G401 (cell line): ENCODE results near the gene MLKL. TPM values are rescaled to one million over a fixed set of nuclear protein-coding genes. Genes with fewer than 3 reads are reported as not detected.
"Not testable (repeated sequence)": the region's sequence is repeated elsewhere in the genome, so short reads cannot be mapped to it uniquely, and the experiment has no call there.

ENCODE experiments used
- DNase-seq: peaks from one replicate; pipeline ENCODE4 v3.0.0-alpha.2; 2015; ENCODE audit warnings: low spot score
- in situ Hi-C: cut with HindIII; loops from 2 replicates; pipeline ENCODE4 v1.10.0; 2016; ENCODE audit warnings: low sequenced_read_pairs, mixed read lengths
- total RNA-seq: library from RNA; depleted of rRNA; stranded (reverse); fragments of >200 nt; shearing (Covaris generic); gene quantifications from 2 replicates; pipeline ENCODE4 v1.2.3, GENCODE V29; 2014

MLKL gene
- total RNA-seq, 1 experiment from 2014 or later: not detected

DNA sequence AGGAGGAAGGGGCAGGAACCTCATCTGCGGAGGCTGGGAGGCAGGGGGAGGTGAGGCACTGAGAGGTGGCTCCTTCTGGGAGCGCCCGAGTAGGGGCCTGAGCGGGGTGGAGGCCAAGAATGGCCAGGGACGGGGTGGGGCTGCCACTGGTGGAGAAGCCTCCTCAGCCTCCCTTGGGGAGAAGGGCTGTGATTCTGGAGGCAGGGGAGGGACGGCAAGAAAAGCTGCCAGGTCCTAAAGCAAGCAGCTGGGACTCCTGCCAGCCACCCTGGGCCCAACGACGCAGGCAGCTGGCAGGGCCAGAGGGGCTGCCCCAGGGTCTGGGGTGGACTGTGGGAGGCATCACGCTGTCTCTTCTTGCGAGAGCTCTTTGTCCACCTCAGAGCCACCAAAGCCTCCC, 12.7 kb upstream of the MLKL start:
- in situ Hi-C loops: no loop called here

DNA sequence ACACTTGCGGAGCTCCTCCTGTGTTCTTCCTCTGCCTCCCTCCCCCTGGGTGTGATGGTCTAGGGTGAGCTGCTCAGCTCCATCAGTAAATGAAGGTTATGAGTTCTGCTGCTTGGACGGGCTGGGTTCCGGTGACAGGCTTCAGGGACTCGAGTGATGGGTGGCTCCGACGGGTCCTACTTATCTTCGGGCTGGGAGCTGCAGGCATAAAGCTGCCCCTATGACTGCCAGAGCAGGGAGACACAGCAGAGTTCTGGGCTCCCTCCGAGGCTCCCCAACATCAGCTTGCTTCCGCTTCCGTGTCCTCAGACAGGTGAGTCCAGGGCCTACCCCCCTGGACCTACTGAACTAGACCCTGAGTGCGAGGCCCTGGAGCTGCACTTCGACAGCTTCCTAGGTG, 11.3 kb upstream of the MLKL start:
- no peak for DNase-seq
- in situ Hi-C loops: no loop called here

More for the DNA sequence above, 12.7 kb upstream of the MLKL start:
- DNase-seq: no peak

- no peak for DNase-seq
- in situ Hi-C loops: no loop called here
Measured at GRCh38 chr16:74710401-74710800, 9.7 kb upstream of the MLKL start.

GRCh38 chr16:74709441-74709877, 8.8 kb upstream of the MLKL start:
- DNase-seq: peak; percentile 86
- in situ Hi-C loops: no loop called here

DNA sequence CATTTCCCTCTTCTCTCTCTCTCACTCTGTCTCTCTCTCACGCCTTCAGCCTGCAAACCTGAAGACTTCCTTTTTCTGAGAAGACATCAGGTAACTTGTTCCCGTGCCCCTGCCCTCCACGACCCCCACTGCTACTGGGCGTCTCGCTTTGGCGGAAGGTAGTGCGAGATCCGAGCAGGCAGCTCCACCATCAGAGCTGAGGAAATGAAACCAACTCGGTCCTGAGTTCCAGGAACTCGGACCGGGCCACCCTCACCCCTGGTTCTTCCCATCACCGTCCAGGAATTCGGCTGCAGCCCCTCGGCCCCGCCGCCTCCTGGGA, 585 bp downstream of the MLKL start:
- in situ Hi-C loops: no loop called here
- DNase-seq: no peak

DNA sequence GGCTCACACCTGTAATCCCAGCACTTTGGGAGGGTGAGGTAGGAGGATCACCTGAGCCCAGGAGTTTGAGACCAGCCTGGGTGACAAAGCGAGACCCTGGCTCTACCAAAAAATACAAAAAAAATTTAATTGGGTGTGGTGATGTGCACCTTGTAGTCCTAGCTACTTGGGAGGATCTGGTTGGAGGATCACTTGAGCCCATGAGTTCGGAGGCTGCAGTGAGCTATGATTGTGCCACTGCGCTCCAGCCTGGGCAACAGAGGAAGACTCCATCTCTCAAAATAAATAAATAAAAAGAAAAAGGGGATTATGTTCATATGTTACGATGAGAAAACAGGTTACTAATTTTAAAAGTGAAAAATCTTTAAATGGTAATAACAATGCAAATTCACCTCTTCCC, 996 bp downstream of the MLKL start:
- DNase-seq: no peak
- in situ Hi-C loops: no loop called here

- in situ Hi-C loops: no loop called here
- DNase-seq: no peak
Measured at GRCh38 chr16:74698222-74698621, 2.4 kb downstream of the MLKL start.

GRCh38 chr16:74695450-74696422, 4.9 kb downstream of the MLKL start:
- in situ Hi-C loops: no loop called here
- DNase-seq: peak; percentile 70

DNA sequence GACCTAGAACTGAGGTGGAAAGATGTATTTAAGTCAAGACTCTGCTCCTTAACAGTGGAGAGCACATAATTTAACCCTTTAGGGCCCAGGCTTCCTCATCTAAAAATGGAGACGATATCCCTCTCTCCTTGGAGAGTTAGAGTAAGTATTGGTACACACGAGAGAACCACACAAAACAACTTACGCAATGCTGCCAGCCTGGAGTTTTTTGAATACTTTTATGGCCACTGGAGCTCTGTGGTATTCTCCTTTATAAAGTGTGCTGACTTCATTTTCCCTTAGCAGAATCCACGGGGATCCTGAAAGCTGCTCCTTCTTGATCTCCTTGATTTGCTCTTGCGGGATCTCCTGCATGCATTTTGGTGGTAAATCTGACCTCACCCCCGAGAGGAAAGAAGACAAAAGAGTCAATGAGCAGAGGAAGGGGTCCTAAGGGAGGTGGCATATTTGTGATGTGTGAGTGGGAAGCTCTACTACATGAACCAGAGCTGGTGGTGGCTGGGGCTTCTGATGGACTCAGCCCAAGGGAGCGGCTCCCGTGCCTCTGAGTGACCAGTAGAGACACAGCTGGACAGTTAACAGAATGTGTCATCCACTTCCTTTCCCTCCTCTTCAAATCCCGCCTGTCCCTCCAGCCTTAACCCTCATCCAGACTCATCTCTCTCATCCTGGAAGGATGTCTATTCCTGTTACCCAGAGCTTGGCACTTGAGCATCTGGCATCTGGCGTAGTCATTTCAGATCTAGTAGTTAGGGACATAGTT, 9.4 kb downstream of the MLKL start:
- DNase-seq: no peak
- in situ Hi-C loops: no loop called here

DNA sequence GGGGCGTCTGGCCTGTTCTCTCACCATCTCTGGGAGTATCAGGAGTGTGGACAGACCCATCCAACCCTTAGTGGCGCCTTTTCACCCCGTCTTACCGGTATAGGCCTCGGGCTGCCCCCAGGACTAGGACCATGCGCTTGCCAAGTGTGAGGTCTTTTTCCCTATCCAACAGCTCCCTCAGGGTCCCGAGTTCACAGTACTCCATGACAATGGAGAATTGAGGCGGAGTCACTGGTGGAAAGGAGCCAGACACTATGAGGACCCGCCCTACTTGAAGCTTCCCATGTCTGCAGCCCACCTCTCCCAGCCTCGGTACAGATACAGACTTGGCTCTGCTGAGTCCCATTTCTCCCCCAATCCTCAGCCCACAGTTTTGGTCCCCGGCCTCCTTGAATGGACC, 18.1 kb downstream of the MLKL start:
- in situ Hi-C loops: no loop called here
- DNase-seq: no peak

GRCh38 chr16:74680681-74681080, 20.0 kb downstream of the MLKL start:
- in situ Hi-C loops: no loop called here
- DNase-seq: no peak

DNA sequence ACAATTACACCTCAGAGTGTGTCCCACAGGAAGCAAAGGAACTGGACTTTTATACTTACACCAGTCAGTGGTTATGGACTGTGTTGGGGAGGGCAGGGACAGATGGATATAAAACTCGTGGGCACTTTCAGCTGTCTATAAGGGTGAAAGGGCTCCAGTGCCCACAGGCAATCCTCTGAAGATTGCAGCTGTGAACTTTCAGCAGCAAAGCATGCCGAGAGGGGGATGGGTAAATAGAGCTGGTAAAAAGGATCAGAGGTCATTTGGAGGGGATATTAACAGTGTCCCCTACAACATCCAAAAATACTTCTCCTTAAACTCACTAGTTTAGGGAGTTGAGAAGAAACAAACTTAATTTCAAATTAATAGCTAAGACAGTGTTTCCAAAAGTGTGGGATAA, 20.7 kb downstream of the MLKL start:
- in situ Hi-C loops: no loop called here
- DNase-seq: no peak

DNA sequence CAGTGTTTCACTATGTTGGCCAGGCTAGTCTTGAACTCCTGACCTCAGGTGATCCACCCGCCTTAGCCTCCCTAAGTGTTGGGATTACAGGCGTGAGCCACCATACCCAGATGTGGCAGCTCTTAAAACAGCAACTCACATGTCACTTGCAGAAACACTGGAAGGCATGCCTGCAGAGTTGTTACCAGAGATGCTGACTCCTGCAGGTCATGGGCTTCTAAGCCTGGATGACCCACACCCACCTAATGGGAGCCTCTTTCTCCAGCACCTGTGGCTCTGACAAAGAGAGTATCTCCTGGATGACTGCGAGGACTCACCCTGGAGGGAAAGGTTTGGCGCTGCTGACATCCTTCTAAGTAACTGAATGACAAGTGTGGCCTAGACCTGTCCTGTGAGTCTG, 22.8 kb downstream of the MLKL start:
- in situ Hi-C loops: no loop called here
- no peak for DNase-seq

DNA sequence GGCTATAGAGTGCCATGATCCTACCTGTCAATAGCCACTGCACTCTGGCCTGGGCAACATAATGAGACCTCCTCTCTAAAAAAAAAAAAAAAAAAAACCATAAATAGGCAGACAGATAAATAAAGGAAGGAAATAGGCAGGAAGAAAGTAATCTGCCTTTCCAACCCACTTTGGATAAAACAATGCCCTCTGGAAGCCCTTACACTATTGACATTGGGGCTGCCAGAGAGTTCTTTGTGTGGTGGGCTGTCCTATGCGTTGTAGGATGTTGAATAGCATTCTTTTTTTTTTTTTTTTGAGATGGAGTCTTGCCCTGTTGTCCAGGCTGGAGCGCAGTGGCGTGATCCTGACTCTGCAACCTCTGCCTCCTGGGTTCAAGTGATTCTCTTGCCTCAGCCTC, 26.8 kb downstream of the MLKL start:
- in situ Hi-C loops: no loop called here
- DNase-seq: no peak

- DNase-seq, in situ Hi-C loops: not testable (repeated sequence)
Measured at GRCh38 chr16:74668877-74669276, 31.8 kb downstream of the MLKL start.

DNA sequence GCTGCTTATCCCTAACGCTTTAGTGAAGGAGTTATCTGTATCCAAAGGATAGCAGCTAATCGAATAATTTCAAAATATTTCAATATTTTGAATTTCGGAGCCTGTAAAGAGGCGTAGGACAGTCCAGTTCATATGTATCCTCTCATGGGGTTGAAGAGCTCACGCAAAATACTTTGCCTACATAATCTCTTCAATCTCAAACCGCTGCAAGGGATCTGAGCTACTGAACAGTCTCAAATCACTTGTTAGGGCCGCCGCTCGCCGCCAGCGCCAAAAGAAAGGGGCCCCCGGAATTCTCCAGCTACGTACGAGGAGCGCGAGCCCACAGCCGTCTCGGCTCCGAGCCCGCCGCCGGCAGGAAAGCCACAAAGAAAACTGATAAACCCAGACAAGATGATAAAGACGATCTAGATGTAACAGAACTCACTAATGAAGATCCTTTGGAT, 33.4 kb downstream of the MLKL start:
- peak; percentile 29 for DNase-seq
- in situ Hi-C loops: no loop called here

- in situ Hi-C loops: no loop called here
- peak; percentile 99 for DNase-seq
Measured at GRCh38 chr16:74666425-74667254, 34.0 kb downstream of the MLKL start, which contains the start of gene RFWD3. RFWD3 (minus strand) TSS chr16:74666877; CDS start chr16:74661449, 5,428 bp downstream.

- no peak for DNase-seq
- in situ Hi-C loops: no loop called here
Measured at GRCh38 chr16:74666010-74666421, 34.6 kb downstream of the MLKL start.

GRCh38 chr16:74661064-74661463, 39.6 kb downstream of the MLKL start:
- in situ Hi-C loops: no loop called here
- DNase-seq: no peak
